GM12892 (cell line): ENCODE data around the gene TADA2A.

ENCODE experiments used
- POLR2A ChIP-seq: IDR thresholded peaks from 2 replicates; pipeline ENCODE4 v1.6.1; 2011; ENCODE audit warnings: low read depth, low read length, control low read depth
- POLR2AphosphoS5 ChIP-seq: IDR thresholded peaks from 2 replicates; pipeline ENCODE4 v1.6.1; 2011; ENCODE audit warnings: low read depth, low read length, control low read depth
- TAF1 ChIP-seq: IDR thresholded peaks from 2 replicates; pipeline ENCODE4 v1.6.1; 2011; ENCODE audit warnings: low read depth, mild to moderate bottlenecking, control low read depth, low read length, borderline replicate concordance

GRCh38 chr17:37410357-37410756 lies 3.7 kb downstream of the TADA2A start:
- TF ChIP-seq POLR2AphosphoS5 = no peak
- no peak for TF ChIP-seq POLR2A
- no peak for TF ChIP-seq TAF1
